ENCODE measurements around the gene ZNF552. TPM values are rescaled to one million over a fixed set of nuclear protein-coding genes. Genes with fewer than 3 reads are reported as not detected.

ZNF552 gene
- total RNA-seq, 3 donors from 2014 or later: 18.7 to 33.1 (median 27.9) TPM

GRCh38 chr19:57820599-57820998 lies 5.9 kb upstream of the ZNF552 start:
- TF ChIP-seq CTCF (IDR thresholded peaks at IDR 0.05): no peak

DNA sequence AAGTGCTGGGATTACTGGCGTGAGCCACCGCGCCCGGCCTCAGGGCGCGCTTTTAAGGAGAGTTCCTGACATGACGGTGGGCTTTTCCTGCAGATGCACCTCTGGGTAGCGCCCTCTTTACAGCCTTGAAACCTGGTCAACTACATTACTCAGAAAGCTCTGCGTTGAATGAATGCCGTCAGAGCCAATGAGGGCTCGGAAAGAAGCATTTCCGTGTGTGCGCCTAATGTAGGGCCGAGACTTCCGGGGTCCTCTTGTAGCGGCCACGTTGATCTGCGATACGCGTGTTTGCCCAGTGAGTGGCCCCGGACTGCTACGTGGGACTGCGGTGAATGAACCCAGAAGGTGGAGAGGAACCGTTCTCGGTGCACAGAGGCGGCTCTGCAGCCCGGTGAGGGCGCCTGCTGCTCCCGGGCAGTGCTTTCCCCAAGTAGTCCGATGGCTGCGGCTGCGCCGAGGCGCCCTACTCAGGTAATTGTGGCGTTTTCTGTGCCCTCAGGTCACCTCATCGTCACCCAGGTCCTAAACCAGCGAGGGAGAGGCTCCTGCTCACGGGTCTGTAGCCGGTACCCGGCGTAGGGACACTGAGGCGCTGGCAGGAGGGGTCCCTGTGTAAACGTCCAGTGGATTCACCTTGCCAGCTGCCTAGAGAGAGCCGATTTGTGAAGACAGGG lies 4.9 kb upstream of the ZNF552 start:
- Histone ChIP-seq H3K36me3 (ENCODE audit: low read depth) (no peaks in the 10 kb centered on the region), H3K9me3 (no peaks in the 10 kb centered on the region), H3K4me1 (ENCODE audit: low read depth) (peaks cover 46% of the 10 kb centered on the region), H3K4me3 (peak overlapping the region; percentile 81)
- peak; percentile 88 for ATAC-seq
- TF ChIP-seq CTCF (IDR thresholded peaks at IDR 0.05): no peak
- peak; percentile 81 to 93 (median 87) for DNase-seq
- intact Hi-C loops (cut with DNase I, micrococcal nuclease): no loop called here

More at GRCh38 chr19:57820599-57820998, 5.9 kb upstream of the ZNF552 start:
- intact Hi-C loops (cut with DNase I, micrococcal nuclease): no loop called here
- Histone ChIP-seq H3K4me3 (no peak overlapping the region), H3K36me3 (ENCODE audit: low read depth) (no peaks in the 10 kb centered on the region), H3K9me3 (no peaks in the 10 kb centered on the region), H3K4me1 (ENCODE audit: low read depth) (peaks cover 47% of the 10 kb centered on the region)
- ATAC-seq: no peak
- DNase-seq: no peak

DNA sequence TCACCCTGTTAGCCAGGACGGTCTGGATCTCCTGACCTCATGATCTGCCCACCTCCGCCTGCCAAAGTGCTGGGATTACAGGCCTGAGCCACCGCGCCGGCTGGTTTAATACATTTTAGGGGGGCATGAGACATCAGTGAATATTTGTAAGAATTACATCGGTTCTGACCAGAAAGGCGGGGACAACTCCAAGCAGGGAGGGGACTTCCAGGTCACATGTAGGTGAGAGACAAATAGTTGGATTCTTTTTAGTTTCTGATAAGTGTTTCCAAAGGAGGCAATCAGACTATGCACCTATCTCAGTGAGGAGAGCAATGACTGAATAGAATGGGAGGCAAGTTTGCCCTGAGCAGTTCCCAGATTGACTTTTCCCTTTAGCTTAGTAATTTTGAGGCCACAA lies 3.7 kb upstream of the ZNF552 start:
- H3K36me3 ChIP-seq (ENCODE audit: low read depth): no peaks in the 10 kb centered on the region
- DNase-seq: no peak
- no peak for TF ChIP-seq CTCF (IDR thresholded peaks at IDR 0.05)
- H3K4me3 ChIP-seq: no peak overlapping the region
- H3K9me3 ChIP-seq: no peaks in the 10 kb centered on the region
- intact Hi-C loops (cut with DNase I, micrococcal nuclease): no loop called here
- H3K4me1 ChIP-seq (ENCODE audit: low read depth): peaks cover 34% of the 10 kb centered on the region
- ATAC-seq: no peak

- no peak for ATAC-seq
- intact Hi-C loops (cut with DNase I, micrococcal nuclease): no loop called here
- no peak for TF ChIP-seq CTCF (IDR thresholded peaks at IDR 0.05)
- H3K36me3 ChIP-seq (ENCODE audit: low read depth): no peaks in the 10 kb centered on the region
- DNase-seq: no peak
- no peaks in the 10 kb centered on the region for H3K9me3 ChIP-seq
- H3K4me3 ChIP-seq: no peak overlapping the region
- peaks cover 30% of the 10 kb centered on the region for H3K4me1 ChIP-seq (ENCODE audit: low read depth)
Observed at GRCh38 chr19:57817976-57818375, 3.3 kb upstream of the ZNF552 start.

DNA sequence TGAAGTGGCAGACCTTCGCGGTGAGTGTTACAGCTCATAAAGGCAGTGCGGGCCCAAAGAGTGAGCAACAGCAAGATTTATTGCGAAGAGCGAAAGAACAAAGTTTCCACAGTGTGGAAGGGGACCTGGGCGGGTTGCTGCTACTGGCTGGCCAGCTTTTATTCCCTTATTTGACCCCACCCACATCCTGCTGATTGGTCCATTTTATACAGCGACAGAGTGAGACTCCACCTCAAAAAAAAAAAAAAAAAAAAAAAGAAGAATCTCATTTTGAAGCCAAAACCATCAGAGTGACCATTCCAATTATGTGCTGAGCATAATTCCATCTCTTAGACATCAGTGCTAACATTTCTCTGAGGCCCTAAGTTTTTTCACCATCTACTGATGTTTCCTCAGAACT lies 1.9 kb upstream of the ZNF552 start:
- H3K4me1 ChIP-seq (ENCODE audit: low read depth): peaks cover 18% of the 10 kb centered on the region
- DNase-seq: no peak
- H3K4me3 ChIP-seq: no peak overlapping the region
- no peaks in the 10 kb centered on the region for H3K36me3 ChIP-seq (ENCODE audit: low read depth)
- no peak for TF ChIP-seq CTCF (IDR thresholded peaks at IDR 0.05)
- intact Hi-C loops (cut with DNase I, micrococcal nuclease): no loop called here
- ATAC-seq: no peak
- H3K9me3 ChIP-seq: no peaks in the 10 kb centered on the region
